RPMI8226 (cell line): ENCODE results near the gene RAD51B.
A peak's percentile ranks its signal among the peaks of the same experiment; 100 is the strongest.
"Not testable (repeated sequence)": the region's sequence is repeated elsewhere in the genome, so short reads cannot be mapped to it uniquely, and the experiment has no call there.

ENCODE experiments used
- DNase-seq: peaks from one replicate; pipeline ENCODE4 v3.0.0-alpha.2; 2015

The RAD51B gene

DNA sequence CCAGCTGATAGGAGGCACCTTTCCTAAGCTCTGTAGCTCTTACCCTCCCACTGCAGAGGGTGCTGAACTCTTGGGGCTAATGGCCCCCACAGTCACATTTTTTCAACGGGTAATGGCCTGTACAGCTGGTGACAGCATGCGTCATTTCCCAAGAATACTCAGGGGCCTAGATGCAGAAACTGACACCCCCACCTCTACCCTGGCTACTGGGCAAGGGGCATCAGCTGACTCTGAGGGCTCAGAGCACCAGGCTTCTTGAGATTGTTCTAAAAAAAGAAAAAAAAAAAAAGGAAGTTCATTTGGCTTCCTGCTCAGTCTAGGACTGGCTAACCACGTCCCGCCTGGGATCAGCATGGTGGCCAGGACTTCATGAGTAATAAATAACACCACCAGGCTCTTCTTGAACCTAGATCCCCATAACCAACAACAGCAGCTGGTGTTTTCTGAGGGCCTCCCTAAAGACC lies 938.1 kb downstream of the RAD51B start:
- peak; percentile 5 for DNase-seq

DNA sequence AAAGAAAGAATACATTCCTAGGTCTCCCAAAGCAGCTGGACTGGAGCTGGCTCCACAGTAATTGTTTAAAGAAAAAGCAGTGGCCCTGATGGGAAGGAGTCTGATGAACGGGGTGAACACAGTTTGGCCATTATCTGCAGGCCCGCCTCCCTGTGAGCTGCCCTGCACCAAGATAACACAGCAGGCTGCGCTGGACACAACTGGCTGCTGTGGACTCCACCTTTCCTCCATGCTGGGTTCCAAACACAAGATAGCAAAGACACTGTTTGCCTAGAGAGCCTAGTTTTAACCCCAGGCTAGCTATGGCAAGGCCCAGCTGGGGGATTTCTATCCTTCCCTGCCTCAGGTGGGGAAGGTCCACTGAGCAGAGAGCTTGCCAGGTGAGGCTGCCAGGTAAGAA lies 938.7 kb downstream of the RAD51B start:
- no peak for DNase-seq

DNA sequence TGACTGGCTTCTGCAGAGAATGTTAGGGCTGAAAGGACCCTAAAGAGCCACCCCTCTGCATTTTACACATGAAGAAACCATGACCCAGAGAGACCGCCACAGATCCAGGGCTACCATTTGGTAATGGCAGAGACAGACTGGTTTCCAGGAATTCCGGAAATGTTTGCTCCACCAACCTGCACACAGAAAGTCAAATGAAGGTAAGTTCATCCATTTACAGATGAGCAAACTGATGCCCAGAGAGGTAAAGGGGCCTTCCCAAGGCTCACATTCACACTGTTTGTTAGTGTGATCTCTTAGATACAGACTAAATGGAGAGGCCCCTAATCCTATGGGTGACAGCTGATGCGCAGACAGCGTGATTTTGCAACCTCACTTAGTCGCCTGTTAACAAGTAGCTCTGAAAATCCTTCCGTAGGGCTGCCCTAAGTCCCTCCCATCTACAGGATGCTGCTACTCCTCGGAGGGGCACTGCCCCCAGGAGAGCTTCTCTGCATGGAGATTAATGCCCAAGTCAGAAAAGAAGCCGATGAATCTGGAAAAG lies 939.5 kb downstream of the RAD51B start:
- no peak for DNase-seq

DNA sequence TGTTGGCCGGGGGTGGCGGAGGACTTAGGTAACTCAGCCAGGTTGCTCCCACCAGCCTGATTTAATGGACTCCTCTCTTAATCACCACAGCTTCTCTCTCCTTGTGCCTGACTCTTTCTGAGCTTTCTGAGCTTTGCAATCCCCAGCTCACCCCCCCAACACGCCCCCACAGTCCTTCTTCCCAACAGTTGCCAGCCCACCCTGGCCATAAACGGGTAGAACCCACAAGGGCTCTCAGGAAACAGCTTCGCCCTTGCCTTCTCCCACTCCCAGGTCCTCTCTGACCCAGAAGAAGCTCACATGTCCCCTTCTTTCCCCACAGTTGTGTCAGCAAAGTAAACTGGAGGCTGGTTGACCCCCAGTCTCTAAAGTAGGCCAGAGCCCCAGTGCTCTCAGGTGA lies 940.4 kb downstream of the RAD51B start:
- DNase-seq: no peak

DNA sequence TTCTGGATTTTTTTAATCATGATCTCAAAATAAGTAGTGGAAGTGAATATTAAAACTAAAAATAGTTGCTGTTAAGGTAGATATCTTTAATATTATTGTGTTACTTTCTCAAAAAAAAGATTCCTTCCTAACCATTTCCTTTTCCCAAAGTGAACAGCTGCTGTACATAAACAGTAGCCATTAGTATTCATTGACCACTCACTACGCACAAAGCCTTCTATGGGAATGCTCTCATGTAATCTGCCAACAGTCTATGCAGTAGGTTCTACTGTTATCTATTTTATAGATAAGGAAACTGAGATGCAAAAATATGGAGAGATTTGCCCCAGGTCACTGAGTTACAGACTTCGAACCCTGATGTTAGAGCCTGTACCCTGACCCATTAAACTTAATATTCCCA lies 941.2 kb downstream of the RAD51B start:
- DNase-seq: no peak

DNA sequence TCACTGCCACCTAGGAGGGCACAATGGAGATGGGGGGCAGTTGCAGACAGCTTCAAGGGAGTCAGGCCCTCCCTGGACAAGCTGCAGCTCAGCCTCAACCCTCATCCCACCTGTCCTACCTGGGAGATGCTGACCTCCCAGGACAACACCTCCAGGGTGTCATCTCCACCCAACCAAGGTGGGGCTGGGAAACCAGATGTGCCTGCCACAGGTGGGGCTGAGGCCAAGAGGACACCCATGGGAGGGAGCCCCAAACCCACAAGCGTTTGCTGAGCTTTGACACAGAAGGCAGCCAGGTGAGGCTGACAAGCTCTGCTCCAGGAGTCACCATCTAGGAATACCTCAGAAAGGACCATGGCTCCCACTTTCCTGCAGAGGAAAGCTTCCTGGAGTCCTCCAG lies 941.8 kb downstream of the RAD51B start:
- no peak for DNase-seq

DNA sequence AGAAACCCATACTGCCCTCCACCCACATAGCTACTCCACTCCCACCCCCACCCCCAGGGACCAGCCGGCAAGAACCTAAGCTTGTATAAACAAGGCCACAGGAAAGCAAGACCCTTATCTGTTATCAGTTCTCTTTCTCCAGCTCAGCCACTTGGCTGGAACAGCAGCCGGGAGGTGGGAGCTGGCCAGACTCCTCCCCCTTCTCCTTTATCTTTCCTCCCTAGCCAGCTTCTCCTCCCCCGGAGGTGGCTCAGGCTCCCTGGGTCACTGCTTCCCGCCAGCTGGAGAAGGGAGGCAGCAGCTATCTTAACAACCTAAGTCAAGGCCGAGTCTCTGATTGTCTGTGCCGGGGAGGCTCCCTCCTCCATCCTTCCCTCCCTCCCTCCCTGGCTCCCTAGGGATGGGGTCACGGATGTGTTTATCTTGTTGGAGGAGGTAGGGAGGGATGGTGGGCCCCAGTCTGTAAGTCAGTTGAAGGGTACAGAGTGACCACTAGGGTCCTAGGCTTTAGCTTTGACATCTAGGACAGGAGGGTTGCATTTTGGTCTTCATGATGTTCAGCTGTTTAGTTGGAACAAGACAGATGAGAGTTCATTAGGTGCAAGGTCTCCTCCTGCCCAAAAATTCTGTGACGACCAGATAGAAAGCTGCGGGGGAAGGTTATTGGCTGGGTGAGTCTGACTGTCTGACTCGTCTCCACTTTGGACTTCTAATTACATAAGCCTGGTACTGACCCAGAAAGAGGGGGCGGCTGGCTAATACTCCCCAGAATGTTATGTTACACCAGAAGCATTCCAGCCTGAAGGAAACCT lies 943.6 kb downstream of the RAD51B start:
- DNase-seq: no peak

DNA sequence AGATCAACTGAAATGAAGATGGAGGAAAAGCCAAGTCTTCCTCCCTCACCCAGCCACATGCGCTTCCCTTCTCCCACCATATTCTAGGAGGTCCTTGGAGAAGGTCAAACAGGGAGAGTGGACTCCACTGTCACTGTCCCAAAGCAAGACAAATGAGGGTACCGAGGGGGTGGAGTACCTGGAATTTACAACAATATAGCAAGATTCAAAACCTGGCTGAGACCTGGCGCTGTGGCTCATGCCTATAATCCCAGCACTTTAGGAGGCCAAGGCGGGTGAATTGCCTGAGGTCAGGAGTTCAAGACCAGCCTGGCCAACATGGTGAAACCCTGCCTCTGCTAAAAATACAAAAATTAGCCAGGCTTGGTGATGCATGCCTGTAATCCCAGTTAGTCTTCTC lies 944.3 kb downstream of the RAD51B start:
- DNase-seq: not testable (repeated sequence)

DNA sequence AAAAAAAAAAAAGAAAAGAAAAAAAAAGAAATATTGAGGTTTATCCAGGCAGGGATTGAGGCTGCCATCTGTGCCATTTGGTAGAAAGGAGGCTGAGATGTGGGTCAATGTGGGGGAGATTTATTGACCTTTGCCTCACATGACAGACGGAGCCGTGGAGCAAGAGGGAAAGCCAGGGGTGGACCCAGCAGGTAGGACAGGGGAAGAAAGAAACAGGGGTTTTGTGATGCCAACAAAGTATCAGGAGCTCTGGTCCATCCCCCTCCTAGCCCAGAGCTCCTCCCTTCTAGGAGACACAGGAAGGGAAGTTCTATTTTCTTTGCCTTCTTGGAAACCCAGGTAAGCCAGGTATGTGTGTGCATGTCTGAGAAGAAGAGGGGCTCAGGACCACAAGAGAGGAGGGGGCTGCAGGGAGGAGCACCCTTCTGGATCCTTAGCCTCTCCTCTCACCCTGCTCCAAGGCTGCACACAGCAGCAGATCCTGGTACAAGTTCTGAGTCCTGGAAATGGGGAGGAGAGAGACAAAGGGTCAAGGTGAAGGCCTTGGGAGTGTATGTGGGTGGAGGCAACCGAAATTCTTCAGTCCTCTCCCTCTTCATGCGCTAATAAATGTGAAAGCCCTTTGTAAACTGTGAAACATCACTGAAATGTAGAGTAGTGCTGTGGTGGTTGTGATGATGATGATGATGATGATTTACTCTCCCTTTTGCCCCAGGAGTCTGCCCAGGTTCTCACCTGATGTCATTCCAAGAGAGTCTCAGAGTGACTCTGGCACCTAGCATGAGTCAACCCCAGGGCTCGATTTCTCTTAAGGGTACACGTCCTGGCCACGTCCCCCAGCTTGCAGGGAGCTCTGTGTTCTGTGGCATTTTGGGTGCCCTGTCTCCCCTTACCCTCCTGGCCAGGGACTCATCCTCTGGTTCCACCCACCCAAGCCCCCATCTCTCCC lies 947.0 kb downstream of the RAD51B start:
- no peak for DNase-seq

DNA sequence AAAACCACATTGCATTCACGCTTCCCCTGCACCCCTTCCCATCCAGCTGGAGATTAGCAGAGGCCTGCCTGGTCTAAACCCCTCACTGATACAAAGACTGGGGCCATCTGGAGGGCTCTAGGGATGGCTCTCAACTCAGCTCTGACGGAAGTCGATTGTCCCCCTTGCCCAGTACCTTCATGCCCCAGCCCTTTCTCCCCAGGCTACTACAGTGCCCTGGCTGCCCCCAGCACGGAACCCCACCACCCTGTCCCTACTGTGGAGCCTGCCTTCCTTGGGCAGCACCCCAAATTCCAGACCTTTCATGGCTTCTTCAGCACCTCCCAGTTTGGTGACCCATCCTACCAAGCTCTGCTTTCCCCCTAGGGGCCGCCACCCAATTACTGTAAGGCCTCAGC lies 947.7 kb downstream of the RAD51B start:
- DNase-seq: no peak

DNA sequence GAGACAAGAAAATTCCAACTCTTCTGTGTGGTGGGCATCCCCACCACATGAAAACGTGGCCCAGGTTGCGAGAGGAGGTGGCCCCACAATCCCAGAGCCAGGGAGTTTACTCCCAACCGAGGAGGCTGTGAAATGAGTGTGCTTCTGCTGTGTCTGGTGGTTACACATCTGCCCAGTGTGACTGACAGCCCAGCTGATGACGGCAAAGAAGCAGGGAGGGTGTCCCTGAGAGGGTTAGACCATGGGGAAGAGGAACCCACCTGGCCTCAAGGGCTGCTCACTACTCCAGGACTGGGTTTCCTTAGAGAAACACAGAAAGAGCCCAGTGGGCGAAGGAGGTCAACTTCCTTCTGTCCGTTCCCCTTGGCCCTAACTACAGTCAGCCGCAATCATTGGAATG lies 948.7 kb downstream of the RAD51B start:
- no peak for DNase-seq

DNA sequence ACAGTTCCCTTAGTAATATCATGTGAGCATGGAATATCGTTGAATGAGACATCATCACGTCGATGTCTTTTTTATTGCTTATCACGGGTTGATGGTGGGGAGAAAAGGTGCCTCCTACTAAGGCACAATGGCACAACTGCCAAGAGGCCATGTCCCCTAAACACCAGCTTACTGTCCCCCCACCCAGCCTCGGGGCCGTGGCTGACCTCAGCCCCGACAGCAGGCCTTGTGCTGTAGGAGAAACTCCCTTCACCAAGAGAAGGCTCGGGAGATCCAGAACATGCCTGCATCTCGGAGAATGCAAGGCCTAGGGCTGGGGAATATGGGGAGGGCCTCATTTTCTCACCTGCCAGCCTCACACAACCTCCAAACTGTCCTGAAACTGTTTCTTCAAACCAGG lies 950.5 kb downstream of the RAD51B start:
- no peak for DNase-seq

DNA sequence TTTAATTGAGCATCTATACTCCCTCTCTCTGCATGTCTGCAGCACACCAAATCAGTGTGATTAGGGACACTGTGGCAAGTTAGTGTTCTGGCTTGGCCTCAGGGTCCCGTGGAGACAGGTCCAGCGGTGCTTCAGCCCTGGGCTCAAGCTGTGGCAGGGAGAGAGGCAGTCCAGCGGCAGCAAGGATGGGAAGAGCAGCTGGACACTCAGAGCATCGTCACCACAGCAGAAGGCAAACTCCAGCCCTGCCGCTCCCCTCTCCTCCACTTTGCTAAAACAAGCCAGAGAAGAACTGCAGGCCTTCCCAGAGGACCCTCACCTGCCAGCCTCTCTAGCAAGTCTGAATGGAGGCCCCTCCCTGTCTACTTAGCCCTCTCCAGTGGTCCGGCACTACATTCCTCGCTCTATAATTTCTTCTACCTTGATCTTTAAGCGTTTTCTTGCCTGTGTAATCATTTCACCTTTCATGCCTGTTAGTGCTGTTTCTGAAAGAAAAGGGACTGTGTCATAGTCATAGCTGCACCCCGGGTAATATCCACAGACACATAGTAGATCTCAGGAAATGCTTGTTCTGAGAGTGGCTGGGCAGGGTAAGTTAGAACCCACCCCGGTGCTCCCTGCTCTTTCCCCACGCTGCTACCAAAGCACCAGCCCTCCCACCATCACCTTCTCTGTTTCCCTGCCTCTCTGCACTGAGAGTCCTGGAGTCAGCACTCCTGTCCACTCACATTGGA lies 951.1 kb downstream of the RAD51B start:
- DNase-seq: no peak

DNA sequence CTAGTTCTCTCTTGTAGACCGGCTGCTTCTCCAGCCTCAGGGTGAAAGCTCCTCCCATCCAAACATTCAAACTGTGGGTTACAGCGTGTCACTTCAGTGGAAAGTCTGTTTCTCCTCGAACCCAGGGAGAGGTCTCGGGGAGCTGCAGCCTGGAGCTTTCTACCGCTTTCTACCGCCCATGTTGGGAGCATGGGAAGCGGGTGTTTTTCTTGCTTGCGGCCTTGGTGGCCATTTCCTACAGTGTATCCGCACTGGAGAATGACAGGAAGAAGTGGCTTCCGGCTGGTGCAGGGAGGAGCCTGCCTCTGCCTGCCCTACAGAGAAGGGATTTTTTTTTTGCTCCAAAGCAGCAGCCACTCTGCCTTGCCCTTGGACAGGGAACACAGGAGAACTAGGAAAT lies 952.1 kb downstream of the RAD51B start:
- DNase-seq: no peak

DNA sequence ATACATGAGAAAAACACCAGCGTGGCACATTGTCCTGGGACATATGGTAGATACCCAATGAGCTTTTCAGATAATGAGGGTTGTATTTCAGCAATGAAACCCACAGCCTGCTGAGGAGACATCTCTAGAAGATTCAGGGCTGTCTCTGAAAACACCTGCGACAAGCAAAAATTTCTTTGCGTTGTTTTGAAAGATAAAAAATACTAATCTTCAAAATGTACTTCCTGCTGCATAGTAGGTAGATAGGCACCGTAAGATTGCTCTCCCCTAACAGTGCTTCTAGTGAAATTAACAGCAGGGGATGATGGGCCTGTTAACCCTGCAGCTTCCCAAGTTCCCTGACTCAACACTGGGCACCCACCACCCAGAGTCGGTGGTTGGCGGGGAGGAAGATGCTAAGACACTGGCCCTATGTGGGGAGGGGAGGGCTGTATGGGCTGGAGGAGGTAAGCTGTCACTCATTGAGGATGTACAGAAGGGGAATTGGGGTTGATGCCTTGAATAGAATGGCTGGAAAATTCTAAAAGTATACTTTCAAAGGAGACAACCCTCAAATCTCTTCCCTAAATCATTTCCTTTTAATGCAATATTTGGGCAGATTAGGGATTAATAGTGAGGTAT lies 953.3 kb downstream of the RAD51B start:
- DNase-seq: no peak

DNA sequence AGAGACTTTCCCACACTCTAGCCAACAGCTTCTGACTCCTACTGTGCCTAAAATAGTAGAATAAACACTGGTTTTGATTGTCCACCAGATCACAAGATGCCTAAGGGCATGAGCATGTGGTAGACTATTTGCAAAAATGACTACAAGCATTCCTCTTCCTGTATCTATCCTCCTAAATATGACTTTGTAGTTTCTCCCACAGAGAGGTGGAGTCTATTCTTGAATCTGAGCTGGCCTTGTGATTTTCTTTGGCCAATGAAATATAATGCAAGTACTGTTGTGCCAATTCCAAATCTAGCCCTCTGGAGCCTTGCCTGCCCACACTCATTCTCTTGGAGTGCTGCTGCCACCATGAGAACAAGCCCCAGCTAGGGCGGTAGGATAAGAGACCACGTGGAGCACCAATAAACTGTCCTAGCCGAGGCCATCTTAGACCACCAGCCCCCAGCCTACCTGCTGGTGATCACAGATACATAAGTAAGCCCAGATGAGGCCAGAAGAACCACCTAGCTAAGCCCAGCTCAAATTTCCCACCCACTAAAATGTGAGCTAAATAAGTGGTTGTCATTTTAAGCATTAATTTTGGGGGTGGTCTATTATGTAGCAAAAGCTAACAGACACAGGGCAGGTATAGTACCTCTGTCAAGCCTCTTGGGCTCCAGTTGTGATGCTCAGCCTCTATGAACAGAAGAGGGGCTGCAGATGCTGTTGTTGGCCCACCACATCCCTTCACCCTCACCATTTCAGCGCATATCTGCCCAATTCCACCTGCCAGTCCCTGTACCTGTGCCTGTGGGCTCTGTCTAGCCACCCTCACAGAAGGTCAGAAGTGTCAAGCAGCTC lies 955.4 kb downstream of the RAD51B start:
- DNase-seq: no peak

DNA sequence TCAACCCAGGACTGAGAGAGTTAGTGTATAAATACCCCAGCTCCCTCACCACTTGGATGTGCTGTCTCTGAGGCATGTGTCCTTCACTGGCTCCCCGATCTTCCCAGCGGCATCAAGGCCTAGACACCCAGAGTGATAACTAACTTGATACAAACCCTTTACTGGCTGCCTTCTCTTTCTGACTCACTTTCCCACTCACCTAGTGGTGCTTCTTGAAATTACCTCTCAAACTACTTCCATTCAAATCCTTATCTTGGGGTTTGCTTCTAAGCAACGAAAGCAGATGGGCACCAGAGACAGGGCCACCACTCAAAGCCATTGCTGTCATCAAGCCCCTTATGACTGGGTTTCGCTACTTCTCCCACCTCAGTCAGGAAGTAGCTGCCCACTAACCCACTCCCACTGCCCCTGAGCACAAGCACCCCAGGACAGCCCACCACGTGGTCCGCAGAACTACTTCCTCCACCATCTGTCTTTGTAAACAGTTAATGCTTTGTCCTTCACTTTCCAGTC lies 956.1 kb downstream of the RAD51B start:
- no peak for DNase-seq

DNA sequence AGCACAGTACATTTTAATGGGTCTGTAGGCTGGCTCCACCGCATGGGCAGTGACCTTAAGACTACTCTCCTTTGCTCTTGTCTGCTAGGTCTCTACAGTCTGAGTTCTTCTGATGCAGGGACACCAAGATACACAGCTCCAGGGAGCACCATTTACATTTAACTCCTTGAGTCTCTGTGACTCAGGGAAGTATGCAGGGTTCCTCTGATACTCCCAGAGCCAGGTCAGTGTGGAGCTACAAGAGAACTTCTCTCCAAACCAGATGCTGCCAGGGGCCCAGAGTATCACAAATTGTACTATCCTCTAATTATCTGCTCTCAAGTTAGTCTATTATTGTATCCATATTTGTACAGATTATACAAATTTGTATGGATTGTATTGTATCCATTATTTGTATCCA lies 958.1 kb downstream of the RAD51B start:
- no peak for DNase-seq
